Stomach (tissue), 4 donors: ENCODE results near the gene ZNF692.

Experiments used
- EP300 ChIP-seq: sonication (generic); formaldehyde crosslinking; IDR thresholded peaks from one replicate; pipeline ENCODE4 v1.6.1; 2017; ENCODE audit warnings: antibody characterized with exemption
- TF ChIP-seq, protein P1 (sequence below), 7 experiments: fragments of 450-650 bp in 4 of 7; fragments of 200-600 bp in 3 of 7; sonication (generic) in 3 of 7; IDR thresholded peaks; one replicate each; pipeline ENCODE4 v1.5.1; 2016 to 2019; ENCODE audit warnings: antibody characterized with exemption in 7 of 7, control low read depth in 2 of 7, mild to moderate bottlenecking in 1 of 7

DNA sequence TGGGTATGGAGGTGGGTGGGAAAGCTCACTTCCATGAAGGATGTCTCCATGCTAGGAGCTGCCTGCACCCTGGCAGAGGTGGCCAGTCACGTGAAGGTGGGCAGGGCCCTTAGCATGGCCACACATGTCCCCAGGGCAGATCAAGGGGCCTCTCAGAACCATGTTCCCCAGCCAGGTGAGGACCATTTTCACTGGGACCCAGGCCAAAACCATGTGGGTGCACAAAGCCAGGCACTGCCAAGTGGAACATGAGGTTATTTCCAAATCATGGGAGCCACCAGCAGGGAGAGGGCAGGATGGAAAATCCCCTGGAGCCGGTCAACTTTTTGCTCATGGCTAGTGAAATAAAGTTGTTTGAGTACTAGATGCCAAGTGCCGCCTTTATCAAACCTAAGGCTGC lies 9.7 kb downstream of the ZNF692 start:
- TF ChIP-seq, protein P1, sequence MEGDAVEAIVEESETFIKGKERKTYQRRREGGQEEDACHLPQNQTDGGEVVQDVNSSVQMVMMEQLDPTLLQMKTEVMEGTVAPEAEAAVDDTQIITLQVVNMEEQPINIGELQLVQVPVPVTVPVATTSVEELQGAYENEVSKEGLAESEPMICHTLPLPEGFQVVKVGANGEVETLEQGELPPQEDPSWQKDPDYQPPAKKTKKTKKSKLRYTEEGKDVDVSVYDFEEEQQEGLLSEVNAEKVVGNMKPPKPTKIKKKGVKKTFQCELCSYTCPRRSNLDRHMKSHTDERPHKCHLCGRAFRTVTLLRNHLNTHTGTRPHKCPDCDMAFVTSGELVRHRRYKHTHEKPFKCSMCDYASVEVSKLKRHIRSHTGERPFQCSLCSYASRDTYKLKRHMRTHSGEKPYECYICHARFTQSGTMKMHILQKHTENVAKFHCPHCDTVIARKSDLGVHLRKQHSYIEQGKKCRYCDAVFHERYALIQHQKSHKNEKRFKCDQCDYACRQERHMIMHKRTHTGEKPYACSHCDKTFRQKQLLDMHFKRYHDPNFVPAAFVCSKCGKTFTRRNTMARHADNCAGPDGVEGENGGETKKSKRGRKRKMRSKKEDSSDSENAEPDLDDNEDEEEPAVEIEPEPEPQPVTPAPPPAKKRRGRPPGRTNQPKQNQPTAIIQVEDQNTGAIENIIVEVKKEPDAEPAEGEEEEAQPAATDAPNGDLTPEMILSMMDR (IDR thresholded peaks at IDR 0.05) = no peak
- TF ChIP-seq EP300 = no peak
